Hepatocyte (in vitro differentiated cells): ENCODE measurements around the gene KLHL17.

ENCODE experiments used
- EZH2phosphoT487 ChIP-seq: fragments of 200-600 bp; sonication (generic); IDR thresholded peaks from one replicate; pipeline ENCODE4 v1.6.1; 2018; ENCODE audit warnings: antibody characterized with exemption, mild to moderate bottlenecking, low read depth, moderate library complexity; ENCODE audit not compliant: unreplicated experiment, severe bottlenecking
- TF ChIP-seq, protein P1 (sequence below): fragments of 200-600 bp; sonication (generic); IDR thresholded peaks from 2 replicates; pipeline ENCODE4 v1.5.1; 2016; ENCODE audit warnings: antibody characterized with exemption, mild to moderate bottlenecking; ENCODE audit not compliant: poor library complexity

DNA sequence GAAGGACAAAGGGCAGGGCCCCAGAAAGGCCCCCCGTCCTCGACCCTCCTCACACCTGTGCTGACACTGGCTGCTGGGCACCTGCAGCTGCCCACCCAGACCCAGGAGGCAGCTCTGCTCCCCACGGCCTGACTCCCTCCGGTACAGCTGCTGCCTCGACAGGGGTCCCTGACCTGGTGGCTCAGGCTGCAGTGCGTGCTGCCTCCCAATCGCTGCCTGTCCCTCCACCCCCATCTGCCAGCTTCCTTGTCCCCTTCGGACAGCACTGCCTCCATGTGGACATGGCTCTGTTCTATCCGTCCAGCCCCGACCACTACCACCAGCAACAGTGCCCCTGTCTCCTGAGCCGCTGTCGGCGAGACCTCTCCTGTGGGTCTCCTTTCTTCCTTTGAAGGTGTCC lies 5.5 kb upstream of the KLHL17 start:
- no peak for TF ChIP-seq EZH2phosphoT487
- TF ChIP-seq, protein P1, sequence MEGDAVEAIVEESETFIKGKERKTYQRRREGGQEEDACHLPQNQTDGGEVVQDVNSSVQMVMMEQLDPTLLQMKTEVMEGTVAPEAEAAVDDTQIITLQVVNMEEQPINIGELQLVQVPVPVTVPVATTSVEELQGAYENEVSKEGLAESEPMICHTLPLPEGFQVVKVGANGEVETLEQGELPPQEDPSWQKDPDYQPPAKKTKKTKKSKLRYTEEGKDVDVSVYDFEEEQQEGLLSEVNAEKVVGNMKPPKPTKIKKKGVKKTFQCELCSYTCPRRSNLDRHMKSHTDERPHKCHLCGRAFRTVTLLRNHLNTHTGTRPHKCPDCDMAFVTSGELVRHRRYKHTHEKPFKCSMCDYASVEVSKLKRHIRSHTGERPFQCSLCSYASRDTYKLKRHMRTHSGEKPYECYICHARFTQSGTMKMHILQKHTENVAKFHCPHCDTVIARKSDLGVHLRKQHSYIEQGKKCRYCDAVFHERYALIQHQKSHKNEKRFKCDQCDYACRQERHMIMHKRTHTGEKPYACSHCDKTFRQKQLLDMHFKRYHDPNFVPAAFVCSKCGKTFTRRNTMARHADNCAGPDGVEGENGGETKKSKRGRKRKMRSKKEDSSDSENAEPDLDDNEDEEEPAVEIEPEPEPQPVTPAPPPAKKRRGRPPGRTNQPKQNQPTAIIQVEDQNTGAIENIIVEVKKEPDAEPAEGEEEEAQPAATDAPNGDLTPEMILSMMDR: no peak
